Choroid plexus epithelial cell (primary cell): ENCODE measurements around the gene RTN4RL1.

Experiments
- DNase-seq: peaks from one replicate; pipeline ENCODE4 v3.0.0-alpha.2; 2010; ENCODE audit warnings: low read depth
- H3K4me3 ChIP-seq: 2 replicates; pipeline ENCODE4 v1.5.1; 2011; ENCODE audit warnings: low read depth, mild to moderate bottlenecking, control low read depth, low read length, moderate library complexity
- TF ChIP-seq, protein P1 (sequence below): conservative IDR thresholded peaks from 2 replicates; pipeline ENCODE4 v1.5.1; 2011; ENCODE audit warnings: low read depth, mild to moderate bottlenecking, control low read depth, inconsistent platforms, low read length, moderate library complexity

The RTN4RL1 gene

DNA sequence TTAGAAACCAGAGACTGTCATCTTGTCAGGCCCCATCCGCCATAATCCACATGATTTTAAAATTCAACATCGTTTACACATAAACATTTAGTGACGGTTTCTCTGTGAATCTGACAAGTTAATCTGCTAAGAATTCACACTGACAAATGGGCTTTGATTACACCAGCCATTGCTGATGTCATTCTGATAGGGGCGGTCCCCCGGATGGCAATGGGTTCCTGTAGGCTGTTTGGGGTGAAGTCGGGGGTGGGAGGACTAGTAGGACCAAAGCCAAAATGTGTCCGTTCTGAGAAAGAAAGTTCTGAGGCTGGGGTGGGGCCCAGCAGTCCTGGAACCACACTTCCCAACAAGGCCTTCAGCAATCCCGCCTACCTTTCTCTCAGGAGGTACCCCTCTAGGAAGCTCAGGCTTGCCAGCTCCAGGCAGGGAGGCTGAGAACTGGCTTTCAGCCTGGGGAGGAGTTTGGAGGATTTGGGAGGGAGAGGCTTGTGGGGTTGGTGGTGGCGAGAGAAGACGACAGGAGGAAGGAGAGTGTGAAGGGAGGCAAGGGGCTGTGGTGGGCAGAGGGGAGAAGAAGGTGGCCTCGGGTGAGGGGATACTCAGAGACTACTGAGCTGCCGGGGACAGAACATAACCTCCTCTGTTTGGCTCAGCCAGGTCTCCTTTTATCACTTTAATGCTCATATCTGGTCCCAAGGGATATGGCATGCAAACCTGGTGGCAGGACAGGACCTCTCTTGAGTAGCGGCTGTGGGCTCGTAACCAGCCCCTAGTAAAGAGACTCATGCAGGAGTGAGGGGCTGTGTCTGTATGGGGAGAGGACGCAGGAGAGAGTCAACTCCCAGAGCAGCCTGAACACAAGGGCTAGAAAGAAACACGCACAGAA, 38.4 kb upstream of the RTN4RL1 start:
- no peak overlapping the region for H3K4me3 ChIP-seq
- peak; percentile 87 for DNase-seq
- TF ChIP-seq, protein P1, sequence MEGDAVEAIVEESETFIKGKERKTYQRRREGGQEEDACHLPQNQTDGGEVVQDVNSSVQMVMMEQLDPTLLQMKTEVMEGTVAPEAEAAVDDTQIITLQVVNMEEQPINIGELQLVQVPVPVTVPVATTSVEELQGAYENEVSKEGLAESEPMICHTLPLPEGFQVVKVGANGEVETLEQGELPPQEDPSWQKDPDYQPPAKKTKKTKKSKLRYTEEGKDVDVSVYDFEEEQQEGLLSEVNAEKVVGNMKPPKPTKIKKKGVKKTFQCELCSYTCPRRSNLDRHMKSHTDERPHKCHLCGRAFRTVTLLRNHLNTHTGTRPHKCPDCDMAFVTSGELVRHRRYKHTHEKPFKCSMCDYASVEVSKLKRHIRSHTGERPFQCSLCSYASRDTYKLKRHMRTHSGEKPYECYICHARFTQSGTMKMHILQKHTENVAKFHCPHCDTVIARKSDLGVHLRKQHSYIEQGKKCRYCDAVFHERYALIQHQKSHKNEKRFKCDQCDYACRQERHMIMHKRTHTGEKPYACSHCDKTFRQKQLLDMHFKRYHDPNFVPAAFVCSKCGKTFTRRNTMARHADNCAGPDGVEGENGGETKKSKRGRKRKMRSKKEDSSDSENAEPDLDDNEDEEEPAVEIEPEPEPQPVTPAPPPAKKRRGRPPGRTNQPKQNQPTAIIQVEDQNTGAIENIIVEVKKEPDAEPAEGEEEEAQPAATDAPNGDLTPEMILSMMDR: no peak

DNA sequence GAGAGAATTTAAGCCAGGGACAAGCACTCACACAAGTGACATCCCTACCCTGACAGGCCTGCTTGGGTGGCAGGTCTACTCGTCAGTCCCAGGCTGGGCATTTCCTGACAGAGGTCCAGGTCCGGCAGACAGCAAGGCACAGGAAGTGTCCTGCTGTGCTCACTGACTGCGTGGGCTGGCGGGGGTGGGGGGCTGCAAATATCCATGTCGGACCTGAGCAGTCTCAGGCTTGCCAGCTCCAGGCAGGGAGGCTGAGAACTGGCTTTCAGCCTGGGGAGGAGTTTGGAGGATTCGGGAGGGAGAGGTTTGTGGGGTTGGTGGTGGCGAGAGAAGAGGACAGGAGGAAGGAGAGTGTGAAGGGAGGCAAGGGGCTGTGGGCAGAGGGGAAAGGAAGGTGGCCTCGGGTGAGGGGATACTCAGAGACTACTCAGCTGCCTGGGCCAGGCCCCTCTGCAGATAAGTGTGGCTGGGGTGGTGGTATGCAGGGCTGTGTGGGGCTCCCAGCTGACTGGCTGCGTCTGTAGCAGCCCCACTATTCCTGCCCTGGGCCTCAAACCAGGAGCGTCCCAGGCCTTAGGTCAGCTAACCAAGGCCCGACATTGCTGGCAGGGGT, 37.5 kb upstream of the RTN4RL1 start:
- H3K4me3 ChIP-seq: peak overlapping the region; percentile 11
- peak; percentile 77 for DNase-seq
- TF ChIP-seq, protein P1: no peak

DNA sequence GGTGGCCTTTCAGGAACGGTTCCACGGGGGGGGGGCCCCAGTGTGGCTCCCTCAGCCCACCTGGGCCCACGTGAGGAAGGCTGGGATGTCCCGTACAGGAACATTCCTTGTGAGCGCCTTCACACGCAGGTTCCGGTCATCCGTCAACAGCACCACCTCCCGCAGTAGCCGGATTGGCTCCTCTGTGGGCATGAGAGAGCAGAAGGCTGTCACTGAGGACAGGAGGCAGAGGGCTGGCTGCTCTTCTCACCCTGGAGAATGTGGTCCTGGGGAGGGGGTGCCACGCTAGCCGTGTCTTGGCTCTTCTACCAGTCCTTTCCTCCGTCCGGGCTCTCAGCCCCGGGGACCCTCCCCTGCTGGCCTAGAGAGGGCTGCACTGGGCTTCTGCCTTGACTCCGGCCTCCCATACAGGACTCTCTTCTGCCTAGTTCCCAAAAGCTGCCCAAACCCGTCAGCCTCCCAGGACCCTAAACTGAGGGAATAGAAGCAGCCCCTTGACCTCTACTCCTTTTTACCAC, 36.4 kb upstream of the RTN4RL1 start:
- peak; percentile 62 for DNase-seq
- TF ChIP-seq, protein P1: no peak
- no peak overlapping the region for H3K4me3 ChIP-seq

DNA sequence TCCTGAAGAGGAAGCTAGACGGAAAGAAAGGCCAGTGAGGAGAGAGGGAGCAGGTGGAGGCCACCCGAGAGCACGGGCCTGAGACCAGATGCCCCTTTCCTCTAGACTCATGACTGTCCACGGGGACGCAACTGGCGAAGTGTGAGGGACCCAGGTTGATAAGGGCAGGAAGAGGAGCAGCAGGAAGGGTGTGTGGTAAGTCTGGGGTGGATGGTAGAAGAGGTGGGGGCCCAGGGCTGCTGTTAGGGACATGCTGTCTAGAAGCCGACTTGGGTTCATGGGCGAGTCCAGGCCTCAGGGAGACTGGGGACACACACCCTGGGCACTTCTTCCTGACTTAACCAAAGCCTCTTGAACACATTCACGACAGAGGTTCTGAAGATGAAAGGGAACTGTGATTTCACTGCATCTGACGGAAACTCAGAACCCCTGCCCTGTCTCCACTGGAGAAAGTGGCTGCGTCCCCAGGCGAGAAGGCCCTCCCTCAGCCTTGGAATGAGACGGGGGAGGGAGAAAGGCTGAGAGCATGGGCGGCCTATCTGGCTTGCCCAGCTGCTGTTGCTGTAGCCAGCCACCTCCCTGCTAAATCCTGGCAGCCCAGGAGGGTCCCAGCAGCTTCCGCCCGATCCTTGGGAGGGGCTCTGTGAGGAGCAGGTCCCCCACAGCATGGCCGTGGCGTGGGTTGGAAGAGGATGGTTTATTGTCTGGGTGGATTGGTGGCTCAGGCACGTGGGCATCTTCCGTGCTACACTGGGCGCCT, 35.7 kb upstream of the RTN4RL1 start:
- peak; percentile 76 for DNase-seq
- H3K4me3 ChIP-seq: peak overlapping the region; percentile 79
- TF ChIP-seq, protein P1: no peak

DNA sequence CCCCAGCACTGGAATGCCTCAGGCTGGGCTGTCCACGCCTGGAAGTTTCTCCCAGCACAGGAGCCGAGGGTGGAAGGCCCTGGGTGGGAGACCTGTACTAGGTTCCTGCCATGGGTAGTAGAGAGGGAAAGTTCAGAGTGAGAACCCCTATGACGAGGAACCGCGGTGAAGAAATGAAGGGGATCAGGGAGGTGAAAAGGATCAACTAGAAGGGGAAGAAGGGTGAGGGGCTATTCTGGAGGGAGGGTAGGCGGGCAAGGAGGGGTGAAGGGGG, 35.2 kb upstream of the RTN4RL1 start:
- peak overlapping the region; percentile 79 for H3K4me3 ChIP-seq
- TF ChIP-seq, protein P1: no peak
- no peak for DNase-seq

DNA sequence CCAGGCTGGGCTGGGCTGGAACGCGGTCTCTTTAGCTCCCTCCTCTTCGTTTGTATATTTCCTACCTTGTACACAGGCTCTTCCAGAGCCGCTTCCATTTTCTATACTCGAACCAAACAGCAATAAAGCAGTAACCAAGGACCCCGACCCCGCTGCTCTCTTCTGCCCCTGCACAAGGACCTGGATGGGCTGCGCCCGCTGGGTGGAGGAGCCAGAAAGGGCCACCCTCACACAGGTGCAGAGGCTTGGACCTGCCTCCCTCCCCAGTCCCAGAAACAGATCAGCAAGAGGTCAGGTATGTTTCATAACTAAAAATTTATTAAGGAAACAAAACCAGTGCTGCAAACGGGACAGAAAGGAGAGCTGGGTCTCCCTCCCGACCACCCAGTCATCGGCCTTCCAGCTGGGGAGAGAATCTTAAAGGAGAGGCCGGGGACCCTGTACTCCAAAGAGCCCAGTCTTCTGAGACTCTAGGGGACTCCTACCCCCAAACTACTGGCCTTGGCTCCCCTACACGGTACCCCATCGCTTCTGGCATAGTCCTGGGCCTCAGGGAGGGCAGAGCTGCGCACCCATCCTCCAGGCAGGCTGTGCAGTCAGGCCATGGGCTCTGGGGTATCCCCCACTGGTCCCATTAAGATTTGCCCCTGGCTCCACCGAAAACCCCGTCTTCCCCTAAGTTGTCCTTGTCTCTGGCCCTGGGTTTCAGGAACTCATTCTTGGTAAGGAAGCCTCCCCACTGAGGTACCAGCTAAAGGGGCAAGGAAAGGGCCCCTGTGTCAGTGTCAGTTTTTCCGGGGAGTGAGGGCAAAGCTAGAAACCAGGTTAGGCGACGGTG, 34.6 kb upstream of the RTN4RL1 start:
- peak overlapping the region; percentile 79 for H3K4me3 ChIP-seq
- DNase-seq: peak; percentile 38
- TF ChIP-seq, protein P1: no peak
